Measurements from ENCODE around the gene FOCAD.

GRCh38 chr9:21027295-21027694 is 343.2 kb downstream of the FOCAD start:
- TF ChIP-seq CTCF (IDR thresholded peaks at IDR 0.05; ENCODE audit: control extremely low read depth in 1 of 3, insufficient read depth in 1 of 3, low read depth in 1 of 3, low read length in 3 of 3), result no peak
- TF ChIP-seq TCF12 (IDR thresholded peaks at IDR 0.05; ENCODE audit: low read depth, low read length), result no peak
- TF ChIP-seq CEBPB (IDR thresholded peaks at IDR 0.05; ENCODE audit: low read depth, low read length), result no peak
- TF ChIP-seq KDM1A (IDR thresholded peaks at IDR 0.05; ENCODE audit: borderline replicate concordance, low read length), result no peak
- TF ChIP-seq EP300 (IDR thresholded peaks at IDR 0.05; ENCODE audit: borderline replicate concordance in 1 of 2, low read depth in 2 of 2, low read length in 2 of 2), result no peak

All from H1 (cell line).